H4 (cell line): ENCODE data around the gene MYCBP2. TPM values are rescaled to one million over a fixed set of nuclear protein-coding genes. Genes with fewer than 3 reads are reported as not detected.
"Not testable (repeated sequence)": the region's sequence is repeated elsewhere in the genome, so short reads cannot be mapped to it uniquely, and the experiment has no call there.

Source experiments
- DNase-seq: peaks from one replicate; pipeline ENCODE4 v3.0.0-alpha.2; 2015; ENCODE audit warnings: low spot score
- total RNA-seq: library from RNA; depleted of rRNA; stranded (reverse); fragments of >200 nt; shearing (Covaris generic); gene quantifications from 2 replicates; pipeline ENCODE4 v1.2.3, GENCODE V29; 2014

MYCBP2 gene
- total RNA-seq, 1 experiment from 2014 or later, result 20.6 TPM

- DNase-seq, result no peak
Observed at GRCh38 chr13:77033717-77034302, 293.1 kb downstream of the MYCBP2 start.

GRCh38 chr13:77031656-77032243 lies 295.1 kb downstream of the MYCBP2 start:
- no peak for DNase-seq

- DNase-seq, result no peak
Observed at GRCh38 chr13:77029436-77029835, 297.5 kb downstream of the MYCBP2 start.

- DNase-seq, result no peak
Observed at GRCh38 chr13:77028202-77028601, 298.7 kb downstream of the MYCBP2 start.

GRCh38 chr13:77026861-77027621 lies 299.9 kb downstream of the MYCBP2 start, which contains the start of gene FBXL3:
FBXL3 (minus strand) TSS chr13:77027159; CDS start chr13:77021860, 5,299 bp downstream.
- DNase-seq, result peak; percentile 60

- peak; percentile 57 for DNase-seq
Observed at GRCh38 chr13:77026255-77026860, 300.5 kb downstream of the MYCBP2 start.

GRCh38 chr13:77022341-77022740 lies 304.6 kb downstream of the MYCBP2 start:
- DNase-seq, result no peak

- DNase-seq, result no peak
Observed at GRCh38 chr13:77019756-77020155, 307.1 kb downstream of the MYCBP2 start.

- no peak for DNase-seq
Observed at GRCh38 chr13:77016888-77017623, 309.8 kb downstream of the MYCBP2 start.

GRCh38 chr13:77016251-77016812 lies 310.6 kb downstream of the MYCBP2 start:
- no peak for DNase-seq

GRCh38 chr13:77014906-77015685 lies 311.8 kb downstream of the MYCBP2 start:
- no peak for DNase-seq

GRCh38 chr13:77013853-77014542 lies 312.9 kb downstream of the MYCBP2 start:
- DNase-seq, result no peak

GRCh38 chr13:77009719-77010118 lies 317.2 kb downstream of the MYCBP2 start:
- DNase-seq, result not testable (repeated sequence)

- DNase-seq, result no peak
Observed at GRCh38 chr13:77009011-77009410, 317.9 kb downstream of the MYCBP2 start.

GRCh38 chr13:77008337-77008736 lies 318.6 kb downstream of the MYCBP2 start:
- DNase-seq, result not testable (repeated sequence)

GRCh38 chr13:77002590-77003190 lies 324.2 kb downstream of the MYCBP2 start:
- DNase-seq, result peak; percentile 12

- DNase-seq, result no peak
Observed at GRCh38 chr13:77001963-77002587, 324.8 kb downstream of the MYCBP2 start.

GRCh38 chr13:77001540-77001939 lies 325.4 kb downstream of the MYCBP2 start:
- no peak for DNase-seq

GRCh38 chr13:77000475-77000874 lies 326.4 kb downstream of the MYCBP2 start:
- DNase-seq, result no peak
